Stimulated activated CD8-positive, alpha-beta memory T cell treated with anti-CD3 and anti-CD28 coated beads, Interleukin-7, amount 100 ng/mL, for 24 hours (primary cell): ENCODE results near the gene ACOT13.
"Not testable (repeated sequence)": the region's sequence is repeated elsewhere in the genome, so short reads cannot be mapped to it uniquely, and the experiment has no call there.

ENCODE experiments used
- DNase-seq: peaks from one replicate; pipeline ENCODE4 v3.0.0-alpha.2; 2020; ENCODE audit warnings: low read depth

ACOT13 gene

DNA sequence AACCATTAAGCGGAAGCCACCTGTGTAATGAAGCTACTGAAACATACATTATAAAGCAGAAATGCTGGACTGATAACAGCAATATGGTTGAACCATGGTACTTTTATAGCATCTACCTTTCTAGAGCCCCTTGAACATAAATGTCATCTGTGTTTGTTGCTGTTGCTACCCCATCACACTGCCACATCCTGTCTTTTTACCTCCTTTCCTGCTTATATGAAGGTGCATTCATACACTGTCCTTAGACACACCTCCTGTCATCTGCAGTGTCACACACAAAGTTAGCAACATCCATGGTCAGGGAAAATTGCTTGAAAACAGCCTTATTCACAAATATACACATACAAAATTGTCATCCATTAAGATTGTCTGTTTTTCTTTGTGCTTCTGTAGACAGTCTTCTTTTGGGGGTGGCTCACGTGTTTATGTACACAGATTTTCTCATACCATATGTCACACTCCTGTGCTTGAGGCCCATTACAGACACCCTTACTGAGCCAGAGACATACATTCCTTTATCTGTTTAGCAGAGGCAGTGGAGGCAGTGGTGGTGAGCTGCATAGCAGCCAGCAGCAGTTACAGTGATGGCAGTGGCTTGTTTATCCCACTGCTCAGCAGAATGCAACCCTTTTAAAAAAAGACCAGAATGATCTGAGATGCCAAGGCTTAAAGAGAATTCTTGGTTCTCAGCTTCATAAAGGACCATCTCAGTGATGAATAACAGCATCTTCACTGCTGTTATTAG is 26.1 kb downstream of the ACOT13 start:
- no peak for DNase-seq

DNA sequence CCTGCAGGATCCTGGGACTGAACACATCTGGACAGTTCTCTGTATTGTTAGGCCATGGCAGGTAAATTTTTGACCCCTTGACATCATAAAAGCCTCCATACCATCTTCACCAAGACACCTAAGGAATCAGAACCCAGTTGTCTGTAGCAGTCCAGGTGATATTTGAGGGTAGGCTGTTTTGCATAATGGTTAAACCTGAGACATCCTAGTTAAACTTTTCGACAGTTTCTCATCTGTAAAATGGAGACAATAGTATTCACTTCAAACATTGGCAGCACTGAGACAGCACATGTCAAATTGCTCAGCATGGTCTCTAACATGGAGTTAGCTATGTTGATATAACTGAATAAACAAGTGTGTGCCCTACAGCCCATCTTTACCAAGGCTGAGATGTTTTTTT is 27.3 kb downstream of the ACOT13 start:
- no peak for DNase-seq

DNA sequence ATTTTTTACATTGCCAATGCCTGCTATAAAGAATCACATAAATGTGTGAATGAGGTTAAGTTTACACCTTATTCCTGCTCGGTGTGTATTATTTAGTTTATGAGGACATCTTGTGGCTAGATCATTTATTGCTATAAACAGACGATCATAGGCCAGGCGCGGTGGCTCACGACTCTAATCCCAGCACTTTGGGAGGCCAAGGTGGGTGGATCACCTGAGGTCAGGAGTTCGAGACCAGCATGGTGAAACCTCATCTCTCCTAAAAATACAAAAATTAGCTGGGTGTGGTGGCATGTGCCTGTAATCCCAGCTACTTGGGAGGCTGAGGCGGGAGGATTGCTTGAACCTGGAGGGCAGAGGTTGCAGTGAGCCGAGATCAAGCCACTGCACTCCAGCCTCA is 28.8 kb downstream of the ACOT13 start:
- DNase-seq, result peak; percentile 9

GRCh38 chr6:24696097-24696496 is 29.2 kb downstream of the ACOT13 start:
- no peak for DNase-seq

- DNase-seq, result no peak
These were observed 32.9 kb downstream of the ACOT13 start for GRCh38 chr6:24699521-24700359.

DNA sequence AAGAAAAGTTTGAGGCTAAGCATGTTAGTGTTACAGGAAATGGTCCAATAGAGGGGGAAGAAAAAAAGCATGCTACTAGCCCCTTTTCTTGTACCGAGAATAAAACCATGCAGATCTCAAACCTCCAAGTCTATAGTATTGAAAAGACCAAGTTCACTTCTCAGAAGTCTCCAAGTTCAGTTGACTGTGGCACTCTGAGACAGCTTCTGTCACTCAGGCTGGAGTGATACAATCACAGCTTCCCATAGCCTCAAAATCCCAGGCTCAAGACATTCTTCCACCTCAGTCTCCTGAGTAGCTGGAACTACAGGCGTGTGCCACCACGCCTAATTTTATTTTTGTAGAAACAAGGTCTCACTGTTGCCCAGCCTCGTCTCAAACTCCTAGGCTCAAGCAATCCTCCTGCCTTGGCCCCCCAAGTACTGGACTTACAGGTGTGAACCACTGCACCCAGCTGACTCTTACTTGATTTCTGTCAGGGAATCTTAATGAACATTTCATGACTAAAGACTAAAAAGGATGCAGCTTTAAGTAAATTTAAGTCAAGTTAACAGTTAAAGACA is 35.9 kb downstream of the ACOT13 start:
- no peak for DNase-seq

- DNase-seq, result no peak
These were observed 37.6 kb downstream of the ACOT13 start for GRCh38 chr6:24704468-24704867.

- no peak for DNase-seq
These were observed 41.7 kb downstream of the ACOT13 start for GRCh38 chr6:24708612-24709011.

DNA sequence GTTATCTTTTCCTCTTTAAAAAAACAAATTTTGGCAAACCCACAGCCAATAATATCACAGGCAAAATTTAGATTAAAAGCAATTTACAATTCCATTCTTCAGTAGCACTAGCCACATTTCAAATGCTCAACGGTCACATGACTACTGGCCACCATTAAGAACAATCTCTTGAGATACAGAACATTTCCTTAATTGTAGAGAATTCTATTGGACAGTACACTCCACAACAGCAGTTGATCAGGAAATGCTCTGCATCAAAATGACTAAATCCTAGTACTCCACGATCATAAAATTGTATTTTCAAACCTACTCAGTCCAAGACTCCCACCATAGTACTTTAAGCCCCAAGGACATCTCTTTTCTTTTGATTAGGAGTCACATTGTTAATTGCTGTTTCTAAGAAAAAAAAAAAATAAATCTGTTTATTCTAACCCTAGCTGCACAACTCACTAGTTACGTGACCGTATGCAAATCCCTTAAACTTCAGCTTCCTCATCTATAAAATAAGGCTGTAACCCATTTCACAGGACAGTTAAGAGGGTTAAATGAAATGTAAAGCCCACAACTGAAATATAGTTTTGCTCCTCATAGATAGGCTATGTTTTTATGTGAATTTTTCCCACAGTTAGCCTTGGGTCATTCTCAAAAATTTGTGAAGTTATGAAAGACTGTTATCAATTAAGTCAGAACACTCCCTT is 42.3 kb downstream of the ACOT13 start:
- DNase-seq, result no peak

- DNase-seq, result no peak
These were observed 43.8 kb downstream of the ACOT13 start for GRCh38 chr6:24710519-24711303.

DNA sequence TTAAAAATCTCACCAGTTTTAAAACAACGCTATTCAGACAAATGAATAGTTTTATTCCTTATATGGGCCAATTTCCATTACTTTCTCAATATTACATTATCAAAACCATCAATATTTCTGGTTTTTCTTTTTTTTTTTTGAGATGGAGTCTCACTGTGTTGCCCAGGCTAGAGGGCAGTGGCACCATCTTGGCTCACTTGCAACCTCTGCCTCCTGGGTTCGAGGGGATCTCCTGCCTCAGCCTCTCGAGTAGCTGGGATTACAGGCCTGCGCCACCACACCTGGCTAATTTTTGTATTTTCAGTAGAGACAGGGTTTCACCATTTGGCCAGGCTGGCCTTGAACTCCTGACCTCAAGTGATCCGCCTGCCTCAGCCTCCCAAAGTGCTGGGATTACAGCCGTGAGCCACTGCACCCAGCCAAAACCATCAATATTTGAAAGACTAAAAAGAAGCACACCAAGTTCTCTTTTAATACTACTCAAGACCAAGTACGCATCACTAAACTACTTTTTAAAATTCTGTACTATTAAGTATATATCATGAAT is 49.8 kb downstream of the ACOT13 start:
- DNase-seq, result not testable (repeated sequence)

GRCh38 chr6:24718449-24719124 is 51.7 kb downstream of the ACOT13 start:
- no peak for DNase-seq

- no peak for DNase-seq
These were observed 52.5 kb downstream of the ACOT13 start, which contains the start of gene C6orf62 for GRCh38 chr6:24719125-24719971. Gene C6orf62 (minus strand): TSS chr6:24719154. CDS start chr6:24718668, 486 bp downstream.

- peak; percentile 55 for DNase-seq
These were observed 53.3 kb downstream of the ACOT13 start for GRCh38 chr6:24720131-24720603.

GRCh38 chr6:24720604-24721460 is 54.0 kb downstream of the ACOT13 start:
- DNase-seq, result peak; percentile 100

- no peak for DNase-seq
These were observed 54.8 kb downstream of the ACOT13 start for GRCh38 chr6:24721461-24722215.

DNA sequence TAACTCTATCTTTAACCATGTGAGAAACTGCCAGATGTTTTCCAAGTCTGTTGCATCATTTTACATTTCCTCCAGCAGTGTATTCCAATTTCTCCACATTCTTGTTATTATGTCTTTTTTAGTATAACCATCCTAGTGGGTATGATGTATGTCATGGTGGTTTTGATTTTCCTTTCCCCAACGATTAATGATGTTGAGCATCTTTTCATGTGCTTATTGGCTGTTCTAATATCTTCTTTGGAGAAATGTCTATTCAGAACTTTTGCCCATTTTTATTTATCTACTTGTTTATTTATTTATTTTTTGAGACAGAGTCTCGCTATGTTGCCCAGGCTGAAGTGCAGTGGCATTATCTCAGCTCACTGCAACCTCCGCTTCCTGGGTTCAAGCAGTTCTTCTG is 56.4 kb downstream of the ACOT13 start:
- DNase-seq, result no peak

DNA sequence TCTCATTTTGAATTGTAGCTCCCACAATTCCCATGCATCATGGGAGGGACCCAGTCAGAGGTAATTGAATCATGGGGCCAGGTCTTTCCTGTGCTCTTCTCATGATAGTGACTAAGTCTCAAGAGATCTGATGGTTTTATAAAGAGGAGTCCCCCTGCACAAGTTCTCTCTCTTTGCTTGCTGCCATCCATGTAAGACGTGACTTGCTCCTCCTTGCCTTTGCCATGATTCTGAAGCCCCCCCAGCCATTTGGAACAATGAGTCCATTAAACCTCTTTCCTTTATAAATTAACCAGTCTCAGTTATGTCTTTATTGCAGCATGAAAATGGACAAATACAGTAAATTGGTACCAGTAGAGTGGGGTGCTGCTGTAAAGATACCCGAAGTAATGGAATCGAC is 63.8 kb downstream of the ACOT13 start:
- DNase-seq, result not testable (repeated sequence)
